Measurements from ENCODE around the gene MAPK1.
"Not testable (repeated sequence)": the region's sequence is repeated elsewhere in the genome, so short reads cannot be mapped to it uniquely, and the experiment has no call there.

Gene MAPK1

GRCh38 chr22:21725956-21726649, 141.3 kb downstream of the MAPK1 start:
- no peak for DNase-seq (ENCODE audit: low spot score)

- DNase-seq (ENCODE audit: low spot score): not testable (repeated sequence)
These were observed 142.9 kb downstream of the MAPK1 start for GRCh38 chr22:21724496-21724895.

- not testable (repeated sequence) for DNase-seq (ENCODE audit: low spot score)
These were observed 146.1 kb downstream of the MAPK1 start for GRCh38 chr22:21721195-21721852.

- not testable (repeated sequence) for DNase-seq (ENCODE audit: low spot score)
These were observed 147.1 kb downstream of the MAPK1 start for GRCh38 chr22:21720191-21720859.

GRCh38 chr22:21719024-21719423, 148.4 kb downstream of the MAPK1 start:
- no peak for DNase-seq (ENCODE audit: low spot score)

GRCh38 chr22:21718499-21718898, 148.9 kb downstream of the MAPK1 start:
- DNase-seq (ENCODE audit: low spot score): no peak

GRCh38 chr22:21716395-21717122, 150.9 kb downstream of the MAPK1 start:
- not testable (repeated sequence) for DNase-seq (ENCODE audit: low spot score)

GRCh38 chr22:21714786-21715185, 152.7 kb downstream of the MAPK1 start:
- DNase-seq (ENCODE audit: low spot score): no peak

- DNase-seq (ENCODE audit: low spot score): no peak
These were observed 153.2 kb downstream of the MAPK1 start for GRCh38 chr22:21714059-21714770.

GRCh38 chr22:21713428-21714058, 153.9 kb downstream of the MAPK1 start:
- DNase-seq (ENCODE audit: low spot score): no peak

- peak; percentile 89 for DNase-seq (ENCODE audit: low spot score)
These were observed 154.6 kb downstream of the MAPK1 start for GRCh38 chr22:21712751-21713427.

- DNase-seq (ENCODE audit: low spot score): no peak
These were observed 155.6 kb downstream of the MAPK1 start for GRCh38 chr22:21711851-21712250.

- DNase-seq (ENCODE audit: low spot score): no peak
These were observed 157.3 kb downstream of the MAPK1 start for GRCh38 chr22:21710156-21710555.

- DNase-seq (ENCODE audit: low spot score): no peak
These were observed 157.8 kb downstream of the MAPK1 start for GRCh38 chr22:21709688-21710087.

GRCh38 chr22:21708960-21709359, 158.5 kb downstream of the MAPK1 start:
- no peak for DNase-seq (ENCODE audit: low spot score)

GRCh38 chr22:21707677-21708076, 159.8 kb downstream of the MAPK1 start:
- no peak for DNase-seq (ENCODE audit: low spot score)

Data from GM03348 (cell line).